Endothelial cell (in vitro differentiated cells): ENCODE measurements around the gene CCT7. TPM values are rescaled to one million over a fixed set of nuclear protein-coding genes. Genes with fewer than 3 reads are reported as not detected.
"Not testable (repeated sequence)": the region's sequence is repeated elsewhere in the genome, so short reads cannot be mapped to it uniquely, and the experiment has no call there.

Experiments
- DNase-seq: peaks from one replicate; pipeline ENCODE4 v3.0.0; 2021; ENCODE audit warnings: low spot score
- H3K27ac Mint-ChIP-seq: one replicate; pipeline ENCODE4 v1.8.0; 2021; ENCODE audit warnings: mixed read lengths, inconsistent platforms; ENCODE audit not compliant: unreplicated experiment
- H3K27me3 Mint-ChIP-seq: one replicate; pipeline ENCODE4 v1.8.0; 2021; ENCODE audit warnings: mild to moderate bottlenecking, moderate library complexity, mixed read lengths, inconsistent platforms; ENCODE audit not compliant: unreplicated experiment
- H3K36me3 Mint-ChIP-seq: one replicate; pipeline ENCODE4 v1.8.0; 2021; ENCODE audit warnings: mild to moderate bottlenecking, low read depth, mixed read lengths, inconsistent platforms; ENCODE audit not compliant: unreplicated experiment
- H3K4me1 Mint-ChIP-seq: one replicate; pipeline ENCODE4 v1.8.0; 2021; ENCODE audit warnings: mild to moderate bottlenecking, mixed read lengths, inconsistent platforms; ENCODE audit not compliant: unreplicated experiment
- H3K4me3 Mint-ChIP-seq: one replicate; pipeline ENCODE4 v1.8.0; 2021; ENCODE audit warnings: mild to moderate bottlenecking, mixed read lengths, inconsistent platforms; ENCODE audit not compliant: unreplicated experiment
- H3K9me3 Mint-ChIP-seq: one replicate; pipeline ENCODE4 v1.8.0; 2021; ENCODE audit warnings: mixed read lengths, inconsistent platforms; ENCODE audit not compliant: unreplicated experiment
- CTCF ChIP-seq: fragments of 200-600 bp; sonication (generic); IDR thresholded peaks from one replicate; pipeline ENCODE4 v1.5.0; 2021; ENCODE audit warnings: antibody characterized with exemption; ENCODE audit not compliant: unreplicated experiment
- total RNA-seq: library from RNA; stranded (reverse); fragmentation: NEBNext Ultra II Directional; extraction: Animal tissue kit (Norgen Biotek cat#: 25700); gene quantifications from one replicate; pipeline ENCODE4 v1.2.1, GENCODE V29; 2021; ENCODE audit not compliant: unreplicated experiment

The CCT7 gene
- total RNA-seq, 1 donor from 2014 or later: 183 TPM

- TF ChIP-seq CTCF: no peak
- H3K4me3 Mint-ChIP-seq: no peak overlapping the region
- H3K4me1 Mint-ChIP-seq: no peaks in the 10 kb centered on the region
- no peak overlapping the region for H3K27ac Mint-ChIP-seq
- DNase-seq: peak; percentile 71
- H3K27me3 Mint-ChIP-seq: peaks cover 12% of the 10 kb centered on the region
- H3K9me3 Mint-ChIP-seq: no peaks in the 10 kb centered on the region
- peaks cover 4% of the 10 kb centered on the region for H3K36me3 Mint-ChIP-seq
Measured at GRCh38 chr2:73260338-73260984, 26.4 kb downstream of the CCT7 start.

GRCh38 chr2:73262108-73262651, 28.1 kb downstream of the CCT7 start:
- Mint-ChIP-seq H3K4me1 (no peaks in the 10 kb centered on the region), H3K27me3 (peaks cover 6% of the 10 kb centered on the region), H3K4me3 (no peak overlapping the region), H3K36me3 (peaks cover 4% of the 10 kb centered on the region), H3K9me3 (no peaks in the 10 kb centered on the region), H3K27ac (no peak overlapping the region)
- no peak for TF ChIP-seq CTCF
- no peak for DNase-seq

GRCh38 chr2:73262691-73263429, 28.8 kb downstream of the CCT7 start:
- not testable (repeated sequence) for H3K36me3 Mint-ChIP-seq, H3K4me3 Mint-ChIP-seq, DNase-seq, H3K4me1 Mint-ChIP-seq, H3K27ac Mint-ChIP-seq, H3K9me3 Mint-ChIP-seq
- H3K27me3 Mint-ChIP-seq: peaks cover 10% of the 10 kb centered on the region

GRCh38 chr2:73263540-73264331, 29.6 kb downstream of the CCT7 start:
- Mint-ChIP-seq H3K27ac (peak overlapping the region; percentile 53), H3K4me1 (peaks cover 9% of the 10 kb centered on the region), H3K27me3 (peaks cover 15% of the 10 kb centered on the region), H3K9me3 (no peaks in the 10 kb centered on the region), H3K4me3 (no peak overlapping the region), H3K36me3 (peaks cover 10% of the 10 kb centered on the region)
- no peak for DNase-seq
- no peak for TF ChIP-seq CTCF

- Mint-ChIP-seq H3K36me3 (peaks cover 10% of the 10 kb centered on the region), H3K27ac (no peak overlapping the region), H3K9me3 (no peaks in the 10 kb centered on the region), H3K27me3 (peaks cover 14% of the 10 kb centered on the region), H3K4me1 (peaks cover 9% of the 10 kb centered on the region), H3K4me3 (no peak overlapping the region)
- no peak for DNase-seq
- no peak for TF ChIP-seq CTCF
Measured at GRCh38 chr2:73264332-73264606, 30.2 kb downstream of the CCT7 start.
